ENCODE measurements around the gene NFIC. TPM values are rescaled to one million over a fixed set of nuclear protein-coding genes. Genes with fewer than 3 reads are reported as not detected.

NFIC gene
- total and polyA plus RNA-seq, 2 of the 4 experiments (the other 2 are of a cell fraction): 21.9 to 32.1 TPM

DNA sequence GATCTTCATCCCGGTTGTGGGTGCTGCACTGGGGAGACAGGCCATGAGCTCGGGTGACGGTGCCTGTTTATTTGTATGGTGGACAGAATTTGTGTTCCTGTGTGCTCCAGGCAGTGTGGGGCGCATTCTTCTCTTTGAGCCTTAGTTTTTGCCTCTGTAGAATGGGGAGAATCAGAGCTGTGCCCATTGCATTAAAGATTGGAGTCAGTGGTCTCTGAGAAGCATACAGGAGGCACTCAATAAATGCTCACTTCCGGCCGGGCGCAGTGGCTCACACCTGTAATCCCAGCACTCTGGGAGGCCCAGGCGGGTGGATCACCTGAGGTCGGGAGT, 23.0 kb downstream of the NFIC start:
- Histone ChIP-seq H4K91ac (ENCODE audit: insufficient read depth, low read depth, low read length) (no peak overlapping the region; the same call in 1 of the 2 replicates), H4K5ac (ENCODE audit: low read depth, low read length) (no peak overlapping the region), H2BK15ac (ENCODE audit: low read depth, low read length) (no peak overlapping the region), H3K18ac (ENCODE audit: low read depth, low read length) (no peak overlapping the region), H3K23ac (ENCODE audit: low read depth, low read length) (peak overlapping the region; percentile 75; the same call in 1 of the 2 replicates), H3K9me1 (ENCODE audit: insufficient read depth, low read length) (peaks cover 21% of the 10 kb centered on the region), H2BK20ac (ENCODE audit: low read depth, low read length) (no peak overlapping the region), H3K36me3 (ENCODE audit: control insufficient read depth, insufficient read depth, low read length) (peaks cover 16% of the 10 kb centered on the region; the same call in 1 of the 2 replicates), H2AK5ac (ENCODE audit: low read depth, low read length) (peak overlapping the region; percentile 35; the same call in 1 of the 2 replicates), H2BK5ac (ENCODE audit: low read depth, low read length, poor library complexity, severe bottlenecking) (no peak overlapping the region), H2AFZ (replicated peaks; ENCODE audit: low read length, poor library complexity) (peak overlapping the region; percentile 43), H2AK9ac (replicated peaks; ENCODE audit: low read depth, low read length, poor library complexity) (no peak overlapping the region), H3K79me1 (ENCODE audit: low read depth in 1 of 2, low read length in 2 of 2) (peaks cover 4 to 66% of the 10 kb centered on the region in 2 experiments), H3K4ac (ENCODE audit: low read depth, low read length) (no peak overlapping the region), H4K8ac (ENCODE audit: low read depth in 2 of 2, low read length in 2 of 2) (no peak overlapping the region), H3K4me1 (ENCODE audit: control insufficient read depth, insufficient read depth, low read length) (peaks cover 38% of the 10 kb centered on the region), H3K27ac (ENCODE audit: insufficient read depth, low read length) (no peak overlapping the region), H3K14ac (replicated peaks; ENCODE audit: low read depth, low read length) (peak overlapping the region; percentile 1; the same call in 1 of the 2 replicates), H3K27me3 (ENCODE audit: control insufficient read depth, insufficient read depth, low read length) (no peaks in the 10 kb centered on the region), H3K9me3 (ENCODE audit: control insufficient read depth, insufficient read depth, low read length) (no peaks in the 10 kb centered on the region), H4K20me1 (ENCODE audit: insufficient read depth, low read length) (peaks cover 97% of the 10 kb centered on the region), H3K4me2 (ENCODE audit: low read depth, low read length) (no peak overlapping the region), H3K9ac (ENCODE audit: low read depth, low read length) (no peak overlapping the region), H2BK120ac (ENCODE audit: low read depth, low read length) (no peak overlapping the region), H3K56ac (ENCODE audit: extremely low read depth, insufficient read depth, low read length) (no peak overlapping the region), H3K4me3 (ENCODE audit: insufficient read depth, low read depth, low read length) (no peak overlapping the region)
- ChIA-PET POLR2A (ENCODE audit: unreplicated experiment) (no interaction called here), CTCF (no interaction called here)
- no peak for TF ChIP-seq POLR2A (IDR thresholded peaks at IDR 0.05; ENCODE audit: low read depth, low read length)
- dilution Hi-C loops (cut with HindIII; ENCODE audit: low sequenced_read_pairs, unreplicated experiment): no loop called here
- WGBS, 2 experiments (ENCODE audit: extremely low coverage in 2 of 2, insufficient read length in 1 of 2): 89% methylated on average over 5 of the region's 9 CpGs; no CpG with 5 or more reads in 1 of the 2 experiments
- DNase-seq: no peak
- in situ Hi-C loops (cut with MboI; ENCODE audit: low sequenced_read_pairs): no loop called here
- intact Hi-C loops (cut with micrococcal nuclease): no loop called here
- ATAC-seq (ENCODE audit: low read depth): no peak
- BruUV-seq (replicated peaks): no TSS peak
